ENCODE measurements around the gene ABCB1. TPM values are rescaled to one million over a fixed set of nuclear protein-coding genes. Genes with fewer than 3 reads are reported as not detected.

ABCB1 gene
- total and polyA plus RNA-seq, 9 of the 15 experiments (the other 6 are each of a cell fraction or from before 2014, with no cell fraction given), result 0.03 to 0.86 (median 0.52) TPM

DNA sequence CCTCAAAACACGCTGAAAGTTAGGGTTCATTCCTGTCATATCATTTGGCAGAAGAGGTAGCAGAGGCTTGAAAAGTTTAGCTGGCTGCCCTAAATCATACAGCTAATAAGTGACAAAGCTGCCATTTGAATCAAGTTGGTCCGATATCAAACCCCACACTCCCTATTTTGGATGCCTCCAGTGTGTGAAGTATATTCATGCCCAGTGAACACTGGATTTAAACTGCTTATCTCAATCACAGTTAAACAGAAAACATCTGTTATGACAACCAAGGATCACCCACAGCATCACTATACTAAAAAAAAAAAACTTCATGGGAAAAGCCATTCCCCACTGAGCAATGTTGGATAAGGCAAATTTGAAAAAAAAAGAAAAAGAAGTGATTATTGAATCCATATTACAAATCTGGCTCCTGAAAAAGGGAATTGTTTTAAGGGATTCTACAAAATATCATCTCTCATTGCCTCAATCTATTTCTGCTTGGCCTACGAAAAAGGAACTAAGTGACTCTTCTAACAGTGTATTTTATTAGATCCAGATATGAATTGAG, 48.3 kb downstream of the ABCB1 start:
- CTCF ChIA-PET (ENCODE audit: low intra/inter-chr PET ratio), result no interaction called here

More for the DNA sequence above, 48.3 kb downstream of the ABCB1 start:
- Histone ChIP-seq H3K36me3 (ENCODE audit: control insufficient read depth, insufficient read depth, low read length) (no peaks in the 10 kb centered on the region), H2AFZ (ENCODE audit: low read depth, low read length) (no peak overlapping the region), H4K20me1 (replicated peaks; ENCODE audit: control insufficient read depth, insufficient read depth, low read length) (no peaks in the 10 kb centered on the region), H3K27me3 (ENCODE audit: control insufficient read depth in 2 of 2, insufficient read depth in 2 of 2, low read length in 2 of 2) (no peaks in the 10 kb centered on the region), H3K4me2 (ENCODE audit: insufficient read depth, low read length) (no peak overlapping the region), H3K9ac (ENCODE audit: insufficient read depth in 1 of 2, low read depth in 2 of 2, low read length in 2 of 2) (no peak overlapping the region), H3K4me1 (replicated peaks in 1 of 2; ENCODE audit: control insufficient read depth in 2 of 2, insufficient read depth in 2 of 2, low read length in 2 of 2) (no peaks in the 10 kb centered on the region), H3K27ac (ENCODE audit: extremely low read depth, low read depth, low read length) (no peak overlapping the region), H3K79me2 (ENCODE audit: control insufficient read depth, insufficient read depth, low read length) (no peaks in the 10 kb centered on the region), H3K9me1 (ENCODE audit: control insufficient read depth, insufficient read depth, low read length) (no peaks in the 10 kb centered on the region), H3K9me3 (replicated peaks; ENCODE audit: control insufficient read depth, insufficient read depth, low read depth, low read length) (no peaks in the 10 kb centered on the region), H3K4me3 (no peak overlapping the region)
- intact Hi-C loops (cut with micrococcal nuclease), result no loop called here
- no peak for ATAC-seq
- in situ Hi-C loops (cut with MboI), result no loop called here
- no peak for FAIRE-seq
- TF ChIP-seq SMAD4 (CRISPR knock-in tag; conservative IDR thresholded peaks at IDR 0.05), result no peak
- TF ChIP-seq ETV5 (CRISPR knock-in tag; IDR thresholded peaks at IDR 0.05; ENCODE audit: low read depth), result no peak
- TF ChIP-seq ZNF316 (IDR thresholded peaks at IDR 0.05), result no peak
- no peak for TF ChIP-seq HNRNPUL1 (IDR thresholded peaks at IDR 0.05; ENCODE audit: low read length)
- no peak for TF ChIP-seq TARDBP (IDR thresholded peaks at IDR 0.05)
- no peak for TF ChIP-seq NR2C1 (IDR thresholded peaks at IDR 0.05)
- no peak for TF ChIP-seq NR2C1 (tag; IDR thresholded peaks at IDR 0.05)
- no peak for TF ChIP-seq ZNF3 (CRISPR knock-in tag; IDR thresholded peaks at IDR 0.05)
- no peak for TF ChIP-seq PTBP1 (IDR thresholded peaks at IDR 0.05; ENCODE audit: low read depth, low read length)
- TF ChIP-seq, protein P1, sequence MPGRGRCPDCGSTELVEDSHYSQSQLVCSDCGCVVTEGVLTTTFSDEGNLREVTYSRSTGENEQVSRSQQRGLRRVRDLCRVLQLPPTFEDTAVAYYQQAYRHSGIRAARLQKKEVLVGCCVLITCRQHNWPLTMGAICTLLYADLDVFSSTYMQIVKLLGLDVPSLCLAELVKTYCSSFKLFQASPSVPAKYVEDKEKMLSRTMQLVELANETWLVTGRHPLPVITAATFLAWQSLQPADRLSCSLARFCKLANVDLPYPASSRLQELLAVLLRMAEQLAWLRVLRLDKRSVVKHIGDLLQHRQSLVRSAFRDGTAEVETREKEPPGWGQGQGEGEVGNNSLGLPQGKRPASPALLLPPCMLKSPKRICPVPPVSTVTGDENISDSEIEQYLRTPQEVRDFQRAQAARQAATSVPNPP (IDR thresholded peaks at IDR 0.05; ENCODE audit: borderline replicate concordance, insufficient read depth, insufficient read length), result no peak
- no peak for TF ChIP-seq ERF (CRISPR knock-in tag; IDR thresholded peaks at IDR 0.05)
- no peak for TF ChIP-seq JUNB (CRISPR knock-in tag; conservative IDR thresholded peaks at IDR 0.05)
- BruUV-seq (replicated peaks), result no TSS peak
- WGBS (ENCODE audit: insufficient coverage, low coverage, missing lambda C conversion rate), result 8% methylated on average over 3 of the region's 3 CpGs
- no peak for DNase-seq (ENCODE audit: extremely low read depth in 1 of 4, low spot score in 3 of 4)
- POLR2A ChIA-PET, result no interaction called here

All from K562 (cell line).